HUES48 (cell line): ENCODE measurements around the gene ADGRV1.

Experiments
- H3K27ac ChIP-seq: one replicate; pipeline ENCODE4 v1.7.0; 2013; ENCODE audit warnings: low read depth, low read length, inconsistent platforms
- H3K27me3 ChIP-seq: 2 replicates; pipeline ENCODE4 v1.6.1; 2013; ENCODE audit warnings: mild to moderate bottlenecking, low read length; ENCODE audit not compliant: control insufficient read depth, insufficient read depth
- H3K36me3 ChIP-seq: 2 replicates; pipeline ENCODE4 v1.6.1; 2013; ENCODE audit warnings: low read length; ENCODE audit not compliant: control insufficient read depth, insufficient read depth
- H3K4me1 ChIP-seq: 2 replicates; pipeline ENCODE4 v1.6.1; 2013; ENCODE audit warnings: mild to moderate bottlenecking, low read length; ENCODE audit not compliant: control insufficient read depth, insufficient read depth
- H3K4me3 ChIP-seq: 2 replicates; pipeline ENCODE4 v1.5.1; 2013; ENCODE audit warnings: mild to moderate bottlenecking, low read depth, low read length
- H3K9ac ChIP-seq: 2 replicates; pipeline ENCODE4 v1.6.1; 2013; ENCODE audit warnings: mild to moderate bottlenecking, low read depth, low read length, moderate library complexity
- H3K9me3 ChIP-seq: 2 replicates; pipeline ENCODE4 v1.6.1; 2013; ENCODE audit warnings: low read length; ENCODE audit not compliant: control insufficient read depth, insufficient read depth

ADGRV1 gene

GRCh38 chr5:90983711-90984124 lies 425.1 kb downstream of the ADGRV1 start:
- Histone ChIP-seq H3K4me3 (no peak overlapping the region), H3K27me3 (no peaks in the 10 kb centered on the region), H3K36me3 (peaks cover 4% of the 10 kb centered on the region), H3K9ac (no peak overlapping the region), H3K4me1 (no peaks in the 10 kb centered on the region), H3K27ac (no peak overlapping the region), H3K9me3 (no peaks in the 10 kb centered on the region)

DNA sequence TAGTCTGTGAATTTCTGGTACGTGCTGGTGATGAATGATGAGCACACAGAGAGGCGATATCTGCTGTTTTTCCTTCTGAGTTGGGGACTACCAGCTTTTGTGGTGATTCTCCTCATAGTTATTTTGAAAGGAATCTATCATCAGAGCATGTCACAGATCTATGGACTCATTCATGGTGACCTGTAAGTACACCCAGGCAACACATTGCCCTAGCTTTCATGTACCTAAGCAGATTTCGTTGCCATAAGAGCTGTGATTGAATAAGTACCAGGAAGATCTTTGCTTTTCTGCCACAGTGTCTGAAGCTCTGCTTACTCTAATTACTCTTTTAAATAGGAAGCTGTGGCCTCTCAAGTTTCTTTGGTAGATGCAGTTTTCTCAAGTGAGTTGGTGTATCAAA lies 426.7 kb downstream of the ADGRV1 start:
- Histone ChIP-seq H3K27me3 (no peaks in the 10 kb centered on the region), H3K9ac (no peak overlapping the region), H3K9me3 (no peaks in the 10 kb centered on the region), H3K4me3 (no peak overlapping the region), H3K27ac (no peak overlapping the region), H3K36me3 (peaks cover 4% of the 10 kb centered on the region), H3K4me1 (peaks cover 3% of the 10 kb centered on the region; the same call in 1 of the 2 replicates)

- no peaks in the 10 kb centered on the region for H3K9me3 ChIP-seq
- H3K27me3 ChIP-seq = no peaks in the 10 kb centered on the region
- H3K4me1 ChIP-seq = peaks cover 8% of the 10 kb centered on the region; the same call in 1 of the 2 replicates
- H3K36me3 ChIP-seq = peaks cover 4% of the 10 kb centered on the region
- H3K27ac ChIP-seq = no peak overlapping the region
- H3K4me3 ChIP-seq = no peak overlapping the region
- H3K9ac ChIP-seq = no peak overlapping the region
Observed at GRCh38 chr5:90987726-90988125, 429.1 kb downstream of the ADGRV1 start.

DNA sequence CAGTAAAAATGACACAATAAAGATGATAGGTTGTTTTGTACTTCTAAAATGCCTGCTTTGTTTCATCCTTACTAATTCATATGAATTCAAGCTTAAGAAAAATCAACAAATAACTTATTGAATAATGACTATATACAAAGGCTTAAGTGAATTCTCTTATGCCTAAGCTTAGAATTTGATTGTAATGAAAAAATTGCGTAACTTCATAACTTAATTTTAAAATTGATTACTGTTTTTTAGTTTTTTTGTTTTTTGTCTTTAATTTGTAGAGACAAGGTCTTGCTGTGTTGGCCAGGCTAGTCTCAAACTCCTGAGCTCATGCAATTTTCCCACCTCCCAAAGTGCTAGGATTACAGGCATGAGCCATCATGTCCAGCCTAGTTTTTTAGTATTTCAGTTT lies 432.6 kb downstream of the ADGRV1 start:
- peaks cover 8% of the 10 kb centered on the region; the same call in 1 of the 2 replicates for H3K4me1 ChIP-seq
- H3K4me3 ChIP-seq = no peak overlapping the region
- peaks cover 18% of the 10 kb centered on the region; the same call in 1 of the 2 replicates for H3K9me3 ChIP-seq
- H3K36me3 ChIP-seq = no peaks in the 10 kb centered on the region; the same call in 1 of the 2 replicates
- no peak overlapping the region for H3K9ac ChIP-seq
- no peak overlapping the region for H3K27ac ChIP-seq
- H3K27me3 ChIP-seq = no peaks in the 10 kb centered on the region

- Histone ChIP-seq H3K4me3 (no peak overlapping the region), H3K4me1 (peaks cover 8% of the 10 kb centered on the region; the same call in 1 of the 2 replicates), H3K27me3 (no peaks in the 10 kb centered on the region), H3K27ac (no peak overlapping the region), H3K9me3 (peaks cover 18% of the 10 kb centered on the region; the same call in 1 of the 2 replicates), H3K9ac (no peak overlapping the region), H3K36me3 (no peaks in the 10 kb centered on the region; the same call in 1 of the 2 replicates)
Observed at GRCh38 chr5:90994796-90995195, 436.2 kb downstream of the ADGRV1 start.

- Histone ChIP-seq H3K36me3 (no peaks in the 10 kb centered on the region; the same call in 1 of the 2 replicates), H3K9me3 (peaks cover 18% of the 10 kb centered on the region; the same call in 1 of the 2 replicates), H3K4me1 (no peaks in the 10 kb centered on the region), H3K4me3 (no peak overlapping the region), H3K27me3 (no peaks in the 10 kb centered on the region), H3K27ac (no peak overlapping the region), H3K9ac (no peak overlapping the region)
Observed at GRCh38 chr5:90996089-90996488, 437.5 kb downstream of the ADGRV1 start.

DNA sequence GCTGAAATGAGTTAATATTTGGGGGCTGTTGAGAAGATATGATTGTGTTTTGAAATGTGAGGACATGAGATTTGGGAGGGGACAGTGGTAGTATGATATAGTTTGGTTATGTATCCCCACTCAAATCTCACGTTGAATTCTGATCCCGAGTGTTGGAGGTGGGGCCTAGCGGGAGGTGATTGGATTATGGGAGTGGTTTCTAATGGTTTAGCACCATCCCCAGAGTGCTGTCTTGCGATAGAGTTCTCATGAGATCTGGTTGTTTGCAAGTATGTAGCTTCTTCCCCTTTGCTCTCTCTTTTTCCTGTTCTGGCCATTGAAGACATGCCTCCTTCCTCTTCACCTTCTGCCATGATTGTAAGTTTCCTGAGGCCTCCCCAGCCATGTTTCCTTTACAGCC lies 438.5 kb downstream of the ADGRV1 start:
- no peaks in the 10 kb centered on the region; the same call in 1 of the 2 replicates for H3K36me3 ChIP-seq
- no peaks in the 10 kb centered on the region for H3K4me1 ChIP-seq
- H3K9me3 ChIP-seq = peaks cover 18% of the 10 kb centered on the region; the same call in 1 of the 2 replicates
- no peak overlapping the region for H3K4me3 ChIP-seq
- no peak overlapping the region for H3K27ac ChIP-seq
- no peaks in the 10 kb centered on the region for H3K27me3 ChIP-seq
- H3K9ac ChIP-seq = no peak overlapping the region

- Histone ChIP-seq H3K4me1 (no peaks in the 10 kb centered on the region), H3K27me3 (no peaks in the 10 kb centered on the region), H3K36me3 (no peaks in the 10 kb centered on the region), H3K9me3 (no peaks in the 10 kb centered on the region), H3K9ac (no peak overlapping the region), H3K27ac (no peak overlapping the region), H3K4me3 (no peak overlapping the region)
Observed at GRCh38 chr5:91000743-91001142, 442.1 kb downstream of the ADGRV1 start.

- no peaks in the 10 kb centered on the region for H3K36me3 ChIP-seq
- no peak overlapping the region for H3K4me3 ChIP-seq
- H3K27ac ChIP-seq = no peak overlapping the region
- H3K27me3 ChIP-seq = no peaks in the 10 kb centered on the region
- H3K9ac ChIP-seq = no peak overlapping the region
- no peaks in the 10 kb centered on the region for H3K4me1 ChIP-seq
- no peaks in the 10 kb centered on the region for H3K9me3 ChIP-seq
Observed at GRCh38 chr5:91006713-91007112, 448.1 kb downstream of the ADGRV1 start.

DNA sequence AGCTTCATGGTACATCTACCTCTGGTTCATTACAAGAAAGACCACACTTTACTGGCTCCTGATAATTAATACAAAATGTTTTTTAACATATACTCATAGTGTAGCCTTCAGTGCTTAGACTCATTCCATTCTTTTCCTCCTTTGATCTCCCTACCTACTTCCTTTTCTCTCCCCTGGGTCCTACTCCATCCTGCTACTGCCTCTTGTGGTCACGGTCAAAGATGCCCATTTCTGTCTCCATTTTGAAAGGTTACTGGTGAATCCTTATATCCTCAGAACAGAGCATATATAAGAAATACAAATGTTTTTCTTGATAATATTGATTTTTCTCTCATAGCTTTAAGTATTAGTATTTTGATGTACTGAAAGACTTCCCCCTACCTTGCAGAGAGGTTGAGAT lies 448.7 kb downstream of the ADGRV1 start:
- H3K27me3 ChIP-seq = no peaks in the 10 kb centered on the region
- H3K27ac ChIP-seq = no peak overlapping the region

GRCh38 chr5:91007780-91008402 lies 449.3 kb downstream of the ADGRV1 start:
- Histone ChIP-seq H3K4me1 (no peaks in the 10 kb centered on the region), H3K4me3 (no peak overlapping the region), H3K9me3 (no peaks in the 10 kb centered on the region), H3K9ac (no peak overlapping the region), H3K27ac (no peak overlapping the region), H3K27me3 (no peaks in the 10 kb centered on the region), H3K36me3 (no peaks in the 10 kb centered on the region)

More for the DNA sequence above, 448.7 kb downstream of the ADGRV1 start:
- H3K4me3 ChIP-seq = no peak overlapping the region
- no peaks in the 10 kb centered on the region for H3K9me3 ChIP-seq
- no peak overlapping the region for H3K9ac ChIP-seq
- no peaks in the 10 kb centered on the region for H3K4me1 ChIP-seq
- H3K36me3 ChIP-seq = no peaks in the 10 kb centered on the region
